IgD-negative memory B cell (primary cell): ENCODE data around the gene LEKR1. TPM values are rescaled to one million over a fixed set of nuclear protein-coding genes. Genes with fewer than 3 reads are reported as not detected.

Experiments
- H3K27ac Mint-ChIP-seq, 3 donors: one replicate each; pipeline ENCODE4 v1.8.0; 2020 to 2022; ENCODE audit warnings: mild to moderate bottlenecking in 3 of 3, mixed read lengths in 3 of 3, moderate library complexity in 1 of 3
- H3K27me3 Mint-ChIP-seq: one replicate; pipeline ENCODE4 v1.8.0; 2021; ENCODE audit warnings: mixed read lengths
- H3K36me3 Mint-ChIP-seq: one replicate; pipeline ENCODE4 v1.8.0; 2020; ENCODE audit warnings: mild to moderate bottlenecking, mixed read lengths
- H3K4me1 Mint-ChIP-seq, 3 donors: one replicate each; pipeline ENCODE4 v1.8.0; 2020 to 2022; ENCODE audit warnings: mixed read lengths in 3 of 3, mild to moderate bottlenecking in 1 of 3
- H3K4me3 Mint-ChIP-seq, 4 donors: one replicate each; pipeline ENCODE4 v1.8.0; 2020 to 2022; ENCODE audit warnings: mild to moderate bottlenecking in 4 of 4, mixed read lengths in 4 of 4, moderate library complexity in 3 of 4
- H3K9me3 Mint-ChIP-seq, 3 donors: one replicate each; pipeline ENCODE4 v1.8.0; 2020 to 2021; ENCODE audit warnings: mixed read lengths in 3 of 3, mild to moderate bottlenecking in 1 of 3
- polyA plus RNA-seq: library from polyadenylated mRNA; unstranded; fragments of 300-500 nt; fragmentation: Illumina TruSeq; gene quantifications from one replicate; pipeline ENCODE4 v1.2.3, GENCODE V29; 2021

LEKR1 gene
- 0.93 TPM for polyA plus RNA-seq

DNA sequence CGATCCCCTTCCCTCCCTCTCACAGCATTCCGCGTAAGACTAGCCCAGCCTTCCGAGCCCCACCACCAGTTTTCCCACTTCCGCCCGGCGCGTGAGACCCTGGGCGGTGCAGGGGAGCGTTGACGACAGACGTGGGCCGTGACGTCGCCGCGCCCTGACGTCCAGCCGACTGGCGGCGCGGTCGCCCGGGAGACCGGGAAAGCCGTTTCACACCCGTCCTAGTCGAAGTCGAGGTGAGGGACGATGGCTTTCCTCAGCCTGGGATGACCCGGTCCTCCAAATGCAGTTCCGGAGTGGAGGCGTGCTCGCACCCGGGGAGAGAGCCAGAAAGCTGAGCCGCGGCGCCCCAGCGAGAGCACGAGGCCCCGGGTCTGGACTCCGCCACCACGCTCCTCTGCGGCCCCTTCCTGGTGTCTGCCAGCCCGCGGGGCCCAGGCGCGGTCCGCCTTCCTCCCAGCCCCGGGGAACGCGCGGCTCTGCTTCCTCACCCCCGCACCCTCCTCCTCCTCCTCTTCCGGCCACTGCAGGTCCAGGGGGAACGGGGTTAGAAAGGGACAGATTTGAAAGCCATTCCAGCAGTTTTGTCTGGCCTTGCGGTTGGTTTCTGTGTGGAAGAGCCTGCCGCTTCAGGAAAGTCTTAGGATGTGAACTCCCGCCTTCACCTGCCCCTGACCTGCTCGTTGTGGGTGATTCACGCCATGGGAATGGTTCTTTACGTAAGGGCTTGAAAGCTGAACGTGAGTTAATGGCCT is at the start of gene LEKR1:
Gene LEKR1, plus strand, starts transcription at position 210 of the 752 bp plus-strand sequence. CDS start 2,977 bp downstream, outside the sequence.
- Mint-ChIP-seq H3K27me3 (no peaks in the 10 kb centered on the region), H3K27ac (peak within 1 kb of the TSS; percentile 57 to 98 (median 98)), H3K4me1 (peaks cover 3 to 11% (median 11%) of the 10 kb centered on the region in 3 donors), H3K9me3 (no peaks in the 10 kb centered on the region), H3K36me3 (peaks cover 9% of the 10 kb centered on the region), H3K4me3 (peak within 1 kb of the TSS; percentile 83 to 97 (median 94))

DNA sequence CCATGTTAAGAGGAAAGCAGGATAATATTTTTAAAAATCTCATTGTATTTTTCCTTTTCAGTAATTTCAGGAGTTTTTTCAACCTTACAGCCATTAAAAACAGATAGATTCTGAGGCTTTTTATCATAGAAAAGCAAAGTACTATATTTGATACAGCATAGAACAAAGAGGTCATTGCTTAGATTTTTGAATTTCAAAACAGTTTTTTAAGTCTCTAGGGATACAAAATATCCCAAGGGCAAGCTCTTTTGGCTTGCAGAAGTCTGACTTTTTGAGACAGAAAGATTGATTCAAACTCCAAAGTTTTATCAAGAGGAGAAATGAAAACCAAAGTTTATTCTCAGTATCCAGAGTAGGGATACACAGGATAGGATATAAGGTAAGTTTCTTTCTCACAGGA is 49.3 kb upstream of the LEKR1 start:
- Mint-ChIP-seq H3K27ac (no peak overlapping the region), H3K4me1 (no peaks in the 10 kb centered on the region), H3K9me3 (no peaks in the 10 kb centered on the region), H3K36me3 (peaks cover 1% of the 10 kb centered on the region), H3K4me3 (no peak overlapping the region), H3K27me3 (no peaks in the 10 kb centered on the region)

DNA sequence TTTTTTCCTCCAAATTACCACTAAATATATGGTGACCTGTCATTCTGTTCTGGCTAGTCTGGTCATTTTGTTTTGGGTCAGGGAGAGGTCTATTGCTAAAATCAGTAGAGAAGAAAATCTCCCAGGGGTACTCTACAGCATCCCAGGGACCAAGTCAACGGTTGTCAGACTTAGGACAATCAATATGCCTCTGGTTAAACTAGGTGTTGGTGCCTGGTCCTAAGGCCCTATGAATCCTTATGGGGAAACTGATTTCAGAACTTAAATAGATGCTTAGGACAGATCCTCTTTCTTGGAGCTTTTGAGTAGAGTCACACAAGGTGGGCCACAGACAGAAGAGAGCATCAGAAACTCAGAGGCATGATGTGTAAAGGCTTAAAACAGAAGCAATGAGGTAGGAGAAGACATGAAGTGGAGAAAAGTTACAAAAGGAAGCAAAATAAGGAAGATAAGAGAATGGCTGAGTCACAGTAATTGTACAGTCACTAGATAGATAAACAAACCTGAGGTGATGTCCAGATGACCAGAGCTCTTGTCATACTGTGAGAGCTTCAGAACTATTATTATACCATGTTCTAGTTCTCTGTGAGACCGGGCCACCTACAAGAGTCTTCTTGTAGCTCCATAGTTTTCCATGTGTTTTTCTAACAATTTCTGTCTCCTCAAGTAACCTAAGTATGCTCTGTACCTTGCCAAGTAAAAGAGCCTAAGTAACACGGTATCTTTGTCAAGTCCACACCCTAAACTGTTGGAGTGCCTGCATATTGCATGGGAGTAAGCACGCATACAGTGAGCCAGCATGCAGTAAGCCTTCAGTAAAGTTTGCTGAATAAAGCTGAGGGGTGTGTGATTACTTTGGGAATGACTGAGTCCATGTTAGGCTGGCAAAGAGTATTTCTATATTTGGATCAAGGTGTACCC is 44.6 kb upstream of the LEKR1 start:
- Mint-ChIP-seq H3K4me3 (no peak overlapping the region), H3K9me3 (peaks cover 0 to 2% (median 0%) of the 10 kb centered on the region in 3 donors), H3K27ac (no peak overlapping the region), H3K27me3 (no peaks in the 10 kb centered on the region), H3K4me1 (no peaks in the 10 kb centered on the region), H3K36me3 (peaks cover 4% of the 10 kb centered on the region)

DNA sequence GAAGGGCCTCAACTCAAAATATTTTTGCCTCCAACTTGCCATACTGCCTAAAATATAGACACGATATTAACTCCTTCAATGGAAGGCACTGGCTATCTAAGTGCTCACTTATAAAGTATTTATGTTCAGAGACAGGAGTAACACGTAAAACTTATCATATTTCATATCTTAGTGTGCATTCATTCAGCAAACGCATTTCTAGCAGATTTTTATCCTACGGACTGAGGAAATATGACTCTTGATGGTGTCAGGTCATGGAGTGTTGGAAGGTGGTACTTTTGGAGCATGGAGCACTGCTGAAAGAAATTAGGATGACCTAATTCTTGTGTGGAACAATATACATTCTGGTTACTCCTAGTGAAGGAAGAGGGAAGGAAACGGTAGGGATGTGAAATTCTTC is 43.8 kb upstream of the LEKR1 start:
- no peaks in the 10 kb centered on the region for H3K27me3 Mint-ChIP-seq
- peaks cover 8% of the 10 kb centered on the region for H3K36me3 Mint-ChIP-seq
- no peak overlapping the region for H3K27ac Mint-ChIP-seq
- no peaks in the 10 kb centered on the region for H3K4me1 Mint-ChIP-seq
- H3K9me3 Mint-ChIP-seq, result peaks cover 0 to 2% (median 0%) of the 10 kb centered on the region in 3 donors
- no peak overlapping the region for H3K4me3 Mint-ChIP-seq

DNA sequence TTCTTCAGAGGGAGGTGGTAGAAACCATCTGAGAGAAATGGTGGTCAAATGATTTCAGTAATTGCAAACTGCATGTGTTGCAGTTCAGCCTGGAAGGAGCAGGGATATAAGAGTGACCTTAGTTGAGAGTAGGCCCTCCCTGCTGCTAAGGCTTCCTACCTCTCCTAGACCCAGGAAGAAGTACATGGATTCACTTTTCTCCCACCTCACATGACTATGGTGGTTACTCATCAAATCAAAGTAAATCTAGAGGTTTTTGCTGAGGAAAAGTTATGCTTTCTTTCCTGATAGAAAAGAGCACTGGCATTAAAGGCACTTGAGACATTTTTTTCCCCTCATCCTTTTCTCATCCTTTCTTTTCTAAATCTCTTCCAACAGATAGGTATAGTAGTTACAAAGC is 43.2 kb upstream of the LEKR1 start:
- Mint-ChIP-seq H3K27me3 (no peaks in the 10 kb centered on the region), H3K4me1 (no peaks in the 10 kb centered on the region), H3K9me3 (peaks cover 0 to 2% (median 0%) of the 10 kb centered on the region in 3 donors), H3K27ac (no peak overlapping the region), H3K4me3 (no peak overlapping the region), H3K36me3 (peaks cover 10% of the 10 kb centered on the region)

DNA sequence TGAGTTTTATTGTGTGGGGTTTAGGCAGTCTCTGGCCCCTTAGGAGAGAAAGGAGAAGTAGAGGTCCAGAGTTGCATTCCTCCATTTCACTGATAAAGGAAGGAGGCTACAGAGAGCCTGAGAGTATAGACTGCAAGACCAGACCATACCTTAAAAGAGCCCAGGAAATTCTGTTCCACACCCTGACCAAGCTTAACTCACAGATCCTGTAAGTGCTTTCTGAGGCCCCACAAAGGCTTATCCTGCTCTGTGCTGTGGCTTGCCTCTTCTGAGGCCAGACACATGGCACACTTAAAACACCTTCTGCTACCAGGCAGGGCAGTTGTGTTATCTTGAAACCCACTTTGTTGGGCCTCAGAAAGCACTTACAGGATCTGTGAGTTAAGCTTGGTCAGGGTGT is 39.2 kb upstream of the LEKR1 start:
- H3K9me3 Mint-ChIP-seq, result peaks cover 0 to 2% (median 0%) of the 10 kb centered on the region in 3 donors
- peaks cover 10% of the 10 kb centered on the region for H3K36me3 Mint-ChIP-seq
- no peaks in the 10 kb centered on the region for H3K4me1 Mint-ChIP-seq
- no peaks in the 10 kb centered on the region for H3K27me3 Mint-ChIP-seq
- H3K4me3 Mint-ChIP-seq, result no peak overlapping the region
- no peak overlapping the region for H3K27ac Mint-ChIP-seq

DNA sequence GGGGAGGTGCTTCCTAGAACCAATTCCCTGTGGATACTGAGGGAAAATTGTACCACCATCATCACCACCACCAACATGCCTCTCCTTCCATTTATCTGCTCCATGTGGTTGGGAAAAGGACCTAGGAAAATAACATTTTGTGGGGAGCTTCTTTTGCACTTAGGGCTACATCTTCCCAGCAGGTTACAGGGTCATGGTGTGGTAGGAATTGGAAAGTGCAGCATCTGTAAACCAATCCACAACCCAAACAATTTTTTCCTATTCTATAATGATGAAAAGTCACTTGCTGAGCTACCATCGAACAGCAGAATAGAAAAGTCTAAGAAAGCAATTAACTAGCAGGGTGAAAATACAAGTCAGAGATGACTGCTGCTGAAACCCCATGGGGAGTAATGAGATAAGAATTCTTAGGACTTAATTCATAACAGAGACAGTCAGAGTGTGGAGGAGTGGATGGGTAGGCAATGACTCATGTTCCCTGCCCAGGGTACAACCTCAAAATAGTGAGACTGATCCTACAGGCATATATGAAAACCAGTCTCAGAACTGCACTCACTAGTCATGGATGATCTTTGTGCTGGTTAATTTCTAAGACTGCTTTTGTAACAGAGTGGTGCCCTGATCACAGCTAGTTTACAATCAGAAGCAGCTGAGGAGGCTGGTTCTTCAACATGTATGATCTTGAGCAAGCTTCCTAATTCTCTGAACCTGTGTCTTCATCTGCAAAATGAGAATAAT is 38.1 kb upstream of the LEKR1 start:
- peaks cover 0 to 8% (median 0%) of the 10 kb centered on the region in 3 donors for H3K4me1 Mint-ChIP-seq
- no peak overlapping the region for H3K4me3 Mint-ChIP-seq
- H3K27me3 Mint-ChIP-seq, result no peaks in the 10 kb centered on the region
- H3K36me3 Mint-ChIP-seq, result peaks cover 10% of the 10 kb centered on the region
- peaks cover 0 to 2% (median 0%) of the 10 kb centered on the region in 3 donors for H3K9me3 Mint-ChIP-seq
- H3K27ac Mint-ChIP-seq, result no peak overlapping the region

DNA sequence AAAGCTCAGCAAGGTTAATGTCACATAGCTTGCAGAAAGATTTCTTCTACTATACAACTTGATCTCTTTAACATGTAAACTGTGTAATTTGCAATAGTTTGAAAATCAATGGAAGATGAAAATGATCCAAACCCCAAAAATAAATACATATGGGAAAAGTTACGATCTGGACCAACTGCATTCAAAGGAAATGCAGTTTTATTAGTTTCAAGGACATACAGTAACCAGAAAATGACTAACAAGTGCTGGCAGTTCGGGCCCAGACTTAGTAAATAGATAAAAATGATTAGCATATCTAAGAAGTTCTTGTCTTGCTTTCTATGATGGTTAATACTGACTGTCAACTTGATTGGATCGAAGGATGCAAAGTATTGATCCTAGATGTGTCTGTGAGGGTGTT is 37.3 kb upstream of the LEKR1 start:
- H3K27ac Mint-ChIP-seq, result no peak overlapping the region
- peaks cover 10% of the 10 kb centered on the region for H3K36me3 Mint-ChIP-seq
- no peaks in the 10 kb centered on the region for H3K27me3 Mint-ChIP-seq

DNA sequence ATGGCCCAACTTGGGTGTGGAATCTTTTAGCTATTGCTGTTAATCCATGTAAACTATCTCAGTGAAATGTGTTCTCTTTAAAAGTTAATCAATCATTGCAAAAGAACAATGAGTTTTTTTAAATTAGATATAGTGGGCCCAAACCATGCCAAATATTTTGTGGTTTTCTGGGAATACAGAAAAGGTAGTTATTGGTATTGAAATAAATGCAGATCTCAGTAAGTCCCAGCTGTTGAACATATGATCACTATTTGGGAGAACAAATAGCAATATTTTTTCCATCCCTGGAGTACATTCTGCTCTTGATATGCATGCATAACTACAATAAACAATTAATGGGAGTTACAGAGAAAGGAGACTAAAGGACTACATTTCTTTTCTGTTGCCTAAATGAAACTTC is 36.0 kb upstream of the LEKR1 start:
- Mint-ChIP-seq H3K9me3 (no peaks in the 10 kb centered on the region), H3K27me3 (no peaks in the 10 kb centered on the region), H3K4me1 (peaks cover 0 to 14% (median 2%) of the 10 kb centered on the region in 3 donors), H3K27ac (no peak overlapping the region), H3K36me3 (peaks cover 11% of the 10 kb centered on the region), H3K4me3 (no peak overlapping the region)

More for the DNA sequence above, 37.3 kb upstream of the LEKR1 start:
- H3K9me3 Mint-ChIP-seq, result peaks cover 0 to 2% (median 0%) of the 10 kb centered on the region in 3 donors
- H3K4me3 Mint-ChIP-seq, result no peak overlapping the region
- H3K4me1 Mint-ChIP-seq, result peaks cover 0 to 14% (median 2%) of the 10 kb centered on the region in 3 donors

DNA sequence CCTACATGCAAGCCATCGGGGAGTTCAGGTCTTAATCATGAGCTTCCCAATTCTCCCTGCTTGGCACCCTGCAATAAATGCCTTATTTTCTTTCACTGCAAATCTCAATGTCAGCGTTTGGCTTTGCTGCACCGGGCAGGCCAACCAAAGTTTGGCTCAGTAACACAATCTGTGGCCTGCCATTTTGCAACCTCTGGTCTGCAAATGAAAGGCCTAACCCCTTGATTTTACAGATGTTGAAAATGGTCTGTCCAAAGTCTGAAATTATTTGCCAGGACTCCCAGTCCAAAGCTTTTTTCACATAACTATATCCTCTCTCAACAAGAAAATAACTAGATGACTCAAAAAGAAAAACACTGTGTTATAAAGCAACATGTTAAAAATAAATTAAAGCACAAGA is 34.0 kb upstream of the LEKR1 start:
- Mint-ChIP-seq H3K27ac (peak overlapping the region in 1 of 3 donors; percentile 37), H3K27me3 (no peaks in the 10 kb centered on the region), H3K36me3 (peaks cover 8% of the 10 kb centered on the region), H3K9me3 (no peaks in the 10 kb centered on the region), H3K4me3 (no peak overlapping the region), H3K4me1 (peaks cover 1 to 16% (median 6%) of the 10 kb centered on the region in 3 donors)

DNA sequence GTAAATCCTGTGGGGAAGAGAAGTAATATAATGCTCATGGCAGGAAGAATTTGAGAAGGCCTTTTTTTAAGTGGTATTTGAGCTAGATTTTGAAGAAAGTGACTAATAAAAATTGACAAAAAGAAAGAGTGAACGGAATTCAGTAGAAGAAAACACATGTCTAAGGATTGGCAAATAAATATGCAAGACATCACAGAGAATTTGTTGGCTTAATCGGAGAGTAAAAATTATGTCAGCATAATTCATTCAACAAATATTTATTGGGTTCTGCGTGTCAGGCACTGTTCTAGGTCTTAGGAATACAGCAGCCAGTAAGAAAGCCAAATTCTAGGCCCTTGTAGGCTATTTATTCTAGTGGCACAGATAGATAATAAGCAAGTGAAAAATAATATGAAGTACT is 33.6 kb upstream of the LEKR1 start:
- peak overlapping the region in 1 of 3 donors; percentile 37 for H3K27ac Mint-ChIP-seq
- H3K9me3 Mint-ChIP-seq, result no peaks in the 10 kb centered on the region
- H3K27me3 Mint-ChIP-seq, result no peaks in the 10 kb centered on the region
- H3K4me3 Mint-ChIP-seq, result no peak overlapping the region
- peaks cover 1 to 21% (median 6%) of the 10 kb centered on the region in 3 donors for H3K4me1 Mint-ChIP-seq
- H3K36me3 Mint-ChIP-seq, result peaks cover 5% of the 10 kb centered on the region

DNA sequence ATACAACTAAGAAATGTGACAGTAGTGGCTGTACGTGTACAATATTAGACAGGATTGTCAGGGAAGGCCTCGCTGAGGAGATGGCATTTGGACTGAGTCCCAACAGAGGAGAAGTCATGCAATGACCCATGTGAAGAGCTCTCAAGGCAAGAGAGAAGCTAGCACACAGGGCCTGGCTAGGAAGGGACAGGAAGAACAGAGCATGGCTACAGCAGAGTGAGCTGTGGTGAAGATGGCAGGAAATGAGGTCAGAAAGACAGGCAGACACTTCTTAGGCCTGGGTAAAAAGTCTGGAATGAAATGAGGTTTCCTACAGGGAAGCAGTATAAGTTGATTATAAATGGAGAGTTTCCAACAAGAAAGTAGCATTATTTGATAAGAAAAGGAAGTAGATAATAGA is 33.2 kb upstream of the LEKR1 start:
- Mint-ChIP-seq H3K36me3 (peaks cover 4% of the 10 kb centered on the region), H3K27me3 (no peaks in the 10 kb centered on the region), H3K4me1 (peaks cover 1 to 23% (median 6%) of the 10 kb centered on the region in 3 donors), H3K9me3 (no peaks in the 10 kb centered on the region), H3K4me3 (no peak overlapping the region), H3K27ac (peak overlapping the region in 1 of 3 donors; percentile 37)

DNA sequence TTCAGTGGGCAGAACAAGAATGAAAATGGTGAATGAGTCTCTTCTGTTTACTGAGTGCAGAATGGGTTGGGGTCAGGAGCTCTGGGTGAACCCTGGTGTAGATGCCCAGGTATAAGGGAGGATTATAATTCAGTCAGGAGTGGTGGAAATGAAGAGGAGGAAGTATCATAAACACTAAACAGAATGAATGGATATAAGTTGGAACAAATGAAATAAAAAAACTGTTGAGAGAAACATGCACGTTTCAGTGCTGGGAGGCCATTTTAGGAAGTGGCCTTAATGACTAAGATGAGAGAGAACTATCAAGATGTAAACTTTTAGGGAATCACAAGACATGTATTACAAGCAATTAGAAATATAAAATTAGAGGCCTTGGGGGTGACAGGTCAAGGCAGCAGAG is 32.8 kb upstream of the LEKR1 start:
- H3K27ac Mint-ChIP-seq, result peak overlapping the region in 1 of 3 donors; percentile 37
- H3K9me3 Mint-ChIP-seq, result no peaks in the 10 kb centered on the region
- H3K4me1 Mint-ChIP-seq, result peaks cover 1 to 23% (median 6%) of the 10 kb centered on the region in 3 donors
- H3K36me3 Mint-ChIP-seq, result peaks cover 4% of the 10 kb centered on the region
- H3K4me3 Mint-ChIP-seq, result no peak overlapping the region
- no peaks in the 10 kb centered on the region for H3K27me3 Mint-ChIP-seq

DNA sequence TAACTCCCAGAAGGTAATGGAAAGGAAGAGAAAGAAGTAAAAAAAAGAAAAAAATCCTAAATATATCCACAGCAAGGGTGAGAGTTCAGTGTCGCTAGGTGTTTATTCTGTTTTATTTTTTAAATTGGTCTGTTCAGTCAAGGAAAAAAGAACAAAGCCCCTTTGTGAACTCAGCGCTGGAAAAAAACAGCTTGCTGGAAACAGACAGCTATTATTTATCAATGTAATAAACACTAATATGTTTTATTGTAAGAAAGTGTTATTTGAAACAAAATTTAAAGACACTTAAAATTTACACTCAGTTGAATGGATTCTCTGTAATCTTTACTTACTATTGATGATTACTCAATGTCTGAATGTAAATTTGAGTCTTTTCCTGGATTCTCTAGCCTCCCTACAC is 32.3 kb upstream of the LEKR1 start:
- peaks cover 1 to 23% (median 6%) of the 10 kb centered on the region in 3 donors for H3K4me1 Mint-ChIP-seq
- H3K27me3 Mint-ChIP-seq, result no peaks in the 10 kb centered on the region
- H3K36me3 Mint-ChIP-seq, result peaks cover 4% of the 10 kb centered on the region
- no peak overlapping the region for H3K4me3 Mint-ChIP-seq
- H3K9me3 Mint-ChIP-seq, result no peaks in the 10 kb centered on the region
- H3K27ac Mint-ChIP-seq, result peak overlapping the region in 1 of 3 donors; percentile 37
